ENCODE results near the gene GLOD5.

DNA sequence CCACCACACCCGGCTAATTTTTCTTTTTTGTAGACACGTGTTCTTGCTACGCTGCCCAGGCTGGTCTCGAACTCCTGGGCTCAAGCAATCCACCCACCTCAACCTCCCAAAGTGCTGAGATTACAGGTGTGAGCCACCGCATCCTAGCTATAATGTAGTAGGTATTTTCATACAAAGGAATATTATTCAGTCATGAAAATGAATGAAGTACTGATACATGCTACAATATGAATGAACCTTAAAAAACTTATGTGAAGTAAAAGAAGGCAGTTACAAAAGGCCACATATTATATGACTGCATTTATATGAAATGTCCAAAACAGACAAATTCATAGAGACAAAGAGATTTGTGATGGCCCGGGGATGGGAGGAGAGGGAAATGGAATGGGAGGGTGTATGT lies 20.2 kb downstream of the GLOD5 start:
- TF ChIP-seq, protein P1, sequence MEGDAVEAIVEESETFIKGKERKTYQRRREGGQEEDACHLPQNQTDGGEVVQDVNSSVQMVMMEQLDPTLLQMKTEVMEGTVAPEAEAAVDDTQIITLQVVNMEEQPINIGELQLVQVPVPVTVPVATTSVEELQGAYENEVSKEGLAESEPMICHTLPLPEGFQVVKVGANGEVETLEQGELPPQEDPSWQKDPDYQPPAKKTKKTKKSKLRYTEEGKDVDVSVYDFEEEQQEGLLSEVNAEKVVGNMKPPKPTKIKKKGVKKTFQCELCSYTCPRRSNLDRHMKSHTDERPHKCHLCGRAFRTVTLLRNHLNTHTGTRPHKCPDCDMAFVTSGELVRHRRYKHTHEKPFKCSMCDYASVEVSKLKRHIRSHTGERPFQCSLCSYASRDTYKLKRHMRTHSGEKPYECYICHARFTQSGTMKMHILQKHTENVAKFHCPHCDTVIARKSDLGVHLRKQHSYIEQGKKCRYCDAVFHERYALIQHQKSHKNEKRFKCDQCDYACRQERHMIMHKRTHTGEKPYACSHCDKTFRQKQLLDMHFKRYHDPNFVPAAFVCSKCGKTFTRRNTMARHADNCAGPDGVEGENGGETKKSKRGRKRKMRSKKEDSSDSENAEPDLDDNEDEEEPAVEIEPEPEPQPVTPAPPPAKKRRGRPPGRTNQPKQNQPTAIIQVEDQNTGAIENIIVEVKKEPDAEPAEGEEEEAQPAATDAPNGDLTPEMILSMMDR (IDR thresholded peaks at IDR 0.05; ENCODE audit: insufficient read depth, low read depth, low read length), result no peak
- no peak for TF ChIP-seq EZH2 (IDR thresholded peaks at IDR 0.05; ENCODE audit: insufficient read depth, low read length)
